Measurements from ENCODE around the gene SPOCK1. TPM values are rescaled to one million over a fixed set of nuclear protein-coding genes. Genes with fewer than 3 reads are reported as not detected.

Gene SPOCK1
- total and polyA plus RNA-seq, 9 of the 15 experiments (the other 6 are each of a cell fraction or from before 2014, with no cell fraction given), result 0.01 to 0.35 (median 0.04) TPM; not detected in 6

- H2AFZ ChIP-seq (ENCODE audit: low read depth, low read length), result no peak overlapping the region
- H3K27ac ChIP-seq (ENCODE audit: extremely low read depth, low read depth, low read length), result no peak overlapping the region
- H3K4me2 ChIP-seq (ENCODE audit: insufficient read depth, low read length), result no peak overlapping the region
- no peaks in the 10 kb centered on the region for H3K4me1 ChIP-seq (replicated peaks in 1 of 2; ENCODE audit: control insufficient read depth in 2 of 2, insufficient read depth in 2 of 2, low read length in 2 of 2)
- BruUV-seq (replicated peaks), result no TSS peak
- no peak overlapping the region for H3K4me3 ChIP-seq
- intact Hi-C loops (cut with micrococcal nuclease) (no loop called here), in situ Hi-C loops (cut with MboI) (no loop called here)
- H3K27me3 ChIP-seq (ENCODE audit: control insufficient read depth in 2 of 2, insufficient read depth in 2 of 2, low read length in 2 of 2), result peaks cover 0 to 12% of the 10 kb centered on the region in 2 experiments; a peak in 2 of 5 replicates
- H3K36me3 ChIP-seq (ENCODE audit: control insufficient read depth, insufficient read depth, low read length), result no peaks in the 10 kb centered on the region
- H4K20me1 ChIP-seq (replicated peaks; ENCODE audit: control insufficient read depth, insufficient read depth, low read length), result no peaks in the 10 kb centered on the region
- FAIRE-seq (no peak), ATAC-seq (no peak), DNase-seq (ENCODE audit: extremely low read depth in 1 of 4, low spot score in 3 of 4) (no peak)
- TF ChIP-seq CHAMP1 (IDR thresholded peaks at IDR 0.05), result no peak
- CTCF ChIA-PET (ENCODE audit: low intra/inter-chr PET ratio), result no interaction called here
- POLR2A ChIA-PET, result no interaction called here
- H3K79me2 ChIP-seq (ENCODE audit: control insufficient read depth, insufficient read depth, low read length), result no peaks in the 10 kb centered on the region
- no peak overlapping the region for H3K9ac ChIP-seq (ENCODE audit: insufficient read depth in 1 of 2, low read depth in 2 of 2, low read length in 2 of 2)
- no peaks in the 10 kb centered on the region for H3K9me3 ChIP-seq (replicated peaks; ENCODE audit: control insufficient read depth, insufficient read depth, low read depth, low read length)
- H3K9me1 ChIP-seq (ENCODE audit: control insufficient read depth, insufficient read depth, low read length), result no peaks in the 10 kb centered on the region
- 0% methylated on average over 2 of the region's 2 CpGs for WGBS (ENCODE audit: insufficient coverage, low coverage, missing lambda C conversion rate)
Measured at GRCh38 chr5:137372016-137372772, 126.9 kb downstream of the SPOCK1 start.
